K562 (cell line): ENCODE results near the gene WFDC2.

Experiments
- CHD2 ChIP-seq: IDR thresholded peaks from 2 replicates; pipeline ENCODE4 v1.6.1; 2011; ENCODE audit warnings: low read depth, low read length
- CREB1 ChIP-seq, 2 experiments: sonication (generic) in 1 of 2; formaldehyde crosslinking in 1 of 2; IDR thresholded peaks; 2 replicates each; pipeline versions ENCODE4 v1.6.1 to v1.8.0; 2012 to 2022; ENCODE audit warnings: inconsistent platforms in 1 of 2, mild to moderate bottlenecking in 1 of 2, missing genetic modification reagents in 1 of 2, moderate library complexity in 1 of 2
- CREB5 ChIP-seq: fragments of 250-450 bp; sonication (Bioruptor Pico); IDR thresholded peaks from 2 replicates; pipeline ENCODE4 v1.5.0; 2020; ENCODE audit warnings: mild to moderate bottlenecking
- KLF10 ChIP-seq: fragments of 250-450 bp; sonication (Bioruptor Pico); IDR thresholded peaks from 2 replicates; pipeline ENCODE4 v1.6.1; 2021; ENCODE audit warnings: matching md5 sums
- POLR2A ChIP-seq: fragments of 450-650 bp; conservative IDR thresholded peaks from 2 replicates; pipeline ENCODE4 v1.6.1; 2016
- RAD21 ChIP-seq, 2 experiments: fragments of 250-450 bp in 1 of 2; fragments of 450-650 bp in 1 of 2; sonication (Bioruptor Pico) in 1 of 2; formaldehyde crosslinking in 1 of 2; IDR thresholded peaks in 1 of 2; conservative IDR thresholded peaks in 1 of 2; 2 replicates each; pipeline versions ENCODE4 v1.4.0 to v1.8.0; 2020 to 2022; ENCODE audit warnings: mild to moderate bottlenecking in 2 of 2, moderate library complexity in 1 of 2
- SRF ChIP-seq, 2 experiments: fragments of 250-450, 450-650 bp in 1 of 2; sonication (Bioruptor Pico) in 1 of 2; sonication (generic) in 1 of 2; formaldehyde crosslinking; IDR thresholded peaks; 2 replicates each; pipeline versions ENCODE4 v1.5.0 to v1.5.1; 2020 to 2022; ENCODE audit warnings: mild to moderate bottlenecking in 1 of 2, missing genetic modification reagents in 1 of 2
- TRIM28 ChIP-seq: fragments of 450-650 bp; IDR thresholded peaks from 2 replicates; pipeline ENCODE4 v1.6.1; 2017
- ZFX ChIP-seq: sonication (generic); formaldehyde crosslinking; IDR thresholded peaks from 2 replicates; pipeline ENCODE4 v1.8.0; 2022; ENCODE audit warnings: mild to moderate bottlenecking, missing genetic modification reagents, moderate library complexity
- ZHX1 ChIP-seq: fragments of 150-350 bp; conservative IDR thresholded peaks from 2 replicates; pipeline ENCODE4 v1.6.1; 2014; ENCODE audit warnings: low read length

- TF ChIP-seq RAD21 (CRISPR knock-in tag; conservative IDR thresholded peaks at IDR 0.05 in 1 of 2, IDR thresholded peaks at IDR 0.05 in 1 of 2) (no peak), KLF10 (CRISPR knock-in tag) (no peak), CHD2 (no peak), TRIM28 (no peak), POLR2A (no peak), CREB1 (IDR thresholded peaks at IDR 0.05) (no peak), CREB1 (CRISPR knock-in tag; IDR thresholded peaks at IDR 0.05) (no peak), SRF (CRISPR knock-in tag; IDR thresholded peaks at IDR 0.05) (no peak), ZHX1 (no peak), CREB5 (no peak), ZFX (CRISPR knock-in tag) (no peak)
Measured at GRCh38 chr20:45462711-45463509, 6.6 kb upstream of the WFDC2 start.
